GM18868 (cell line): ENCODE results near the gene PIP5K1A.

ENCODE experiments used
- ATAC-seq: cut with Tn5 transposase; IDR thresholded peaks from one replicate; pipeline ENCODE4 v1.9.1; 2021; ENCODE audit warnings: mild to moderate bottlenecking, moderate library complexity; ENCODE audit not compliant: unreplicated experiment

PIP5K1A gene

GRCh38 chr1:151288502-151288901 lies 90.2 kb downstream of the PIP5K1A start:
- no peak for ATAC-seq

GRCh38 chr1:151289080-151289935 lies 91.0 kb downstream of the PIP5K1A start:
- no peak for ATAC-seq

- no peak for ATAC-seq
These were observed 91.8 kb downstream of the PIP5K1A start for GRCh38 chr1:151289991-151290708.

- ATAC-seq = no peak
These were observed 92.5 kb downstream of the PIP5K1A start for GRCh38 chr1:151290709-151291303.

- no peak for ATAC-seq
These were observed 94.1 kb downstream of the PIP5K1A start for GRCh38 chr1:151292207-151293030.

GRCh38 chr1:151293093-151293492 lies 94.7 kb downstream of the PIP5K1A start:
- ATAC-seq = no peak

- ATAC-seq = no peak
These were observed 96.5 kb downstream of the PIP5K1A start for GRCh38 chr1:151294742-151295462.
